ENCODE results near the gene PLXNC1. TPM values are rescaled to one million over a fixed set of nuclear protein-coding genes. Genes with fewer than 3 reads are reported as not detected.

Gene PLXNC1
- total RNA-seq, 1 experiment from 2014 or later: 1.6 TPM

DNA sequence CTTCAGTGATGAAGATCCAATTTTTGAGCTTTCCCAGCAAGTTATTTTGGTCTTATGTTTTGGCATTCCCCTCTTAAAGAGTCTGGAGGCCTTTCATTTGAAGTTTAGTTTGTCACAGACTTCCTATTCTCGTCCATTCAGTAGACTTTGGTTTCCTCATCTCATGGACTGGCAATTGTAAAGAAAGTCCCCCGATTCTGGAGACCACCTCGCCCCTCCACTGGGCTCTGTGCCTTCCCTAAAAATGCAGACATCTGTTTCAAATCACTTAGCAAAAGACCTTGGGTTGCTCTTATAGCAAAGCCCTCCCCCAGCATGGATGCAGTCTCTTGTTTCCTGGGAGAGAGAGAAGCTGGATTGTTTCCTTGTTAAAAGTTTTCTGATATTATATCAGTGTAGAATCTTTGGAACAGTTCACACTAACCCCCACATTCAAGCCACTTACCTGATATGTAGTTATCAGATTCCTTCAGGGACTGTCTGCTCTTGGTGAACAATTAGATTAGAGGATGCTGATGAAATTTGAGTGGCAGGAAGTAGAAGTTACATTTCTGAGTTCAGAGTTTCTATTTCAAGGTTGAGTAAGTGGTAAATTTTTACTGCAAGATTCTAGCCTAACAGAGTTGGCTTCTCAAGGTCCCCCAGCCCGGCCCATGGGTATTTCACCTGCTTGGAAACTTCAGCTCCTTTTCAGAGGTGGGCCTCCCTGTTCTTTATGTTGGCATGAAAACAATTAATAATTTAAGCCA, 56.3 kb downstream of the PLXNC1 start:
- DNase-seq (ENCODE audit: low spot score): no peak

GRCh38 chr12:94205822-94206221, 57.4 kb downstream of the PLXNC1 start:
- no peak for DNase-seq (ENCODE audit: low spot score)

- no peak for DNase-seq (ENCODE audit: low spot score)
Observed at GRCh38 chr12:94206886-94207285, 58.5 kb downstream of the PLXNC1 start.

DNA sequence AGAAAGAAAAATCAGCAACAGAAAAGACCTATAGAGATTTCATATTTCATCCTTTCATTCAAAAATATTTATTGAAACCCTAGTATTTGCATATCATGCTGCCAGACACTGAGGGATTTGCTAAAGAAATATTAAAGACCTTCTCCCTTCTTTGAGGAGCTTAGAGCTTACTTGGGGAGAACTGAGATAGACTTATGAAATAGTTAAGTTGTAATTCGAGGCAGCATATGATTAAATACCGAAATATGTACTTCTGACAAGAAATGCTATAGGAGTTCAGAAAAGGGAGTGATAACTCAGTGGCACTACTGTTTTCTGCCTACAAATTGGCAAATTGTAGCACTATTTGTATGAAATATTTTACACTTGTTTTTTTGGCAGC, 59.1 kb downstream of the PLXNC1 start:
- DNase-seq (ENCODE audit: low spot score): no peak

DNA sequence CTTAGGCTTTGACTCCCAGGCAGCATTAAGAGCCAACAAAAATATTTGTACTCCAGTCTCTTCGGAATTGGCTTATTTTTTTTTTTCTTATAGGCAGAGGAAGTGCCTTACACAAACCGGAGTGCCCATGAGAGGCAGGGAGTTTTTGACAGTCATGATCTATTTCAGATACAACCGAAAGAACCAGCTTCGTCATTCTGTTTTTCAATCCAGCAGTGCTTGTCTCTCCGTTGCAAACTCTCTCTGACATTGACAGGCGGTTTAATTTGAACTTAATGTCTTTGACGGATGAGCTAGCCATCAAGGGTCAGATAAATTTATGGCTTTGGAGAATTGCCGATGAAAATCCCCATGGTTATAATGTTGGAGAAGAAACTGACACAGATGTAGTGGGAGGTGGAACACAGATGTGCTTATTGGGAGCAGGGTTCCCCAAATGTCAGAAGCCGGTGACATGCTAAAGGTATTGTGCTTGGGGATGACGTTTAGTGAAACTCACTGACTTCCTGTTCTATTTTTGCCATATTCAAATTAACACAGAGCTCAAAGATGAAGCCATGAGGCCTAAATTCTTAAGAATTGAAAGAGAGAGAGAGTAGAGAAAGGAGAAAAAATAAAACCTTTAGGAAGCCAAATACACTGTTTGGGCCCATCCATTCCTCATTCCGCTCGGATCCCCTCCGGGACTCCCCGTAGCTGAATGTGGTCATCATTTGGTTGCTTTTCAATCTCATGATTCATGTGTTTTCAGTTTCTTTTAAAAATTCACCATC, 59.7 kb downstream of the PLXNC1 start:
- no peak for DNase-seq (ENCODE audit: low spot score)

GRCh38 chr12:94208622-94208966, 60.2 kb downstream of the PLXNC1 start:
- DNase-seq (ENCODE audit: low spot score): no peak

- DNase-seq (ENCODE audit: low spot score): no peak
Observed at GRCh38 chr12:94209240-94209639, 60.9 kb downstream of the PLXNC1 start.

DNA sequence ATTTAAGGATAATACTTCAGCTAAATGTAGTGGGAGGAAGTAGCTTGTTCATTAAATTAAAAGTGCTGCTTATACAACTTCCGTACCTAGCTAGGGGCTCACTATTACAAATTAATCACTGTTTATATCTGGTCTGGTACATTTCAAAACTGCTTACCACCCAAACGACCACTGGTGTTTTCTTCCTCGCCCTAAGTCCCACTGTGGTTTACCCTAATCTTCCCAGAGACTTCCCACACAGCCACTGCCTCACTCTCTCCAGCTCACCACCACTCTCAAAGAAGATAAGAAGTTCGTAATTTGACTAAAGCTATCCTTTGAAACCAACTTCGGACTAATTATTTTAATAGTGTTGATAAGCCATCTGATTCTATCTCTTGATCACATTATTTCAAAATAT, 62.6 kb downstream of the PLXNC1 start:
- DNase-seq (ENCODE audit: low spot score): no peak

DNA sequence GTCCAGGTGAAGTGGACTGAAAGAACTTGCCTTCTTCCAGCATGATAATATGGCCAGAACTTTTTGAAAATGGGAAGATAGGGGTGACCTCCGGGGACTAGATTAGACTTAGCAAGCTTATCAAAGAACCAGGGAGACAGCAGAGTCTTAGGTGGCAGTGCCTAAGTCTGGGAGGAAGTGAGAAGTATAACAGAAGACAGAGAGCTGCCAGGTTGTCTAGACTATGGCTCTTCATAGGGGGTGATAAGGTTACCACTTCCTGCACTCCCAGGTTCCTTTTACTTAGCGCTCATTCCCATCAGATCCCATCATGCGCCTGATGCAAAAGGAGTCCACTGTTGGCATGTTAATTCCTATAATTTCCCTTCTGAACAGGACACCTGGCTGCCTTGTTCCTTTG, 69.9 kb downstream of the PLXNC1 start:
- no peak for DNase-seq (ENCODE audit: low spot score)

DNA sequence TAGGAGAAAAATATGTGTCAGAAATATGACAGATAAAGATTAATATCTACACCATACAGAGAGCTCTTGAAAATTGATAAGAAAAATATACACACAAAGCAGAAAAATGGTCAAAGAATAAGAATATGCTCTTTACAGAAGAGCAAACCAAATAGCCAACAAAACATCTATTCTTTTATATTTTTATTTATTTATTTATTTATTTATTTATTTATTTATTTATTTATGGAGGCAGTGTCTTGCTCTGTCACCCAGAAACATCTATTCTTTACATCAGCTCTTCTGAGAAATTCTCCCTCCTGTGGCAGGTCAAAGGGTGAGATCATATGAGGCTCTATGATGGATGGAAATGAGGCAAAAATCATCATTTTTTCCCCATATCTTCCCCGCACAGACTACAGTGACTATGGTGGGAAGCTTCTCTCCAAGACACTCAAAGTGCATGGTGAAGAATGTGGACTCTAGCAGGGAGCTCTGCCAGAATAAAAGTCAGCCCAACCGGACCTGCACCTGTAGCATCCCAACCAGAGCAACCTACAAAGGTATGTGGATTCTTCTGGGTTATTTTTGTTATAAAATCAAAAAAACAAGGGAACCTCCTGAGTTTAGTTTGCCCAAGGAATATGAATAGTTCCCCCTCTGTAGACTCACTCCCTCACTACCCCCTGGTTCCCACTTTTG, 71.4 kb downstream of the PLXNC1 start:
- DNase-seq (ENCODE audit: low spot score): no peak

GRCh38 chr12:94220804-94221203, 72.4 kb downstream of the PLXNC1 start:
- no peak for DNase-seq (ENCODE audit: low spot score)

GRCh38 chr12:94222351-94223084, 74.1 kb downstream of the PLXNC1 start:
- no peak for DNase-seq (ENCODE audit: low spot score)

GRCh38 chr12:94223842-94224241, 75.5 kb downstream of the PLXNC1 start:
- no peak for DNase-seq (ENCODE audit: low spot score)

GRCh38 chr12:94225506-94225905, 77.1 kb downstream of the PLXNC1 start:
- DNase-seq (ENCODE audit: low spot score): no peak

GRCh38 chr12:94225947-94226630, 77.7 kb downstream of the PLXNC1 start:
- DNase-seq (ENCODE audit: low spot score): no peak

GRCh38 chr12:94227066-94227465, 78.7 kb downstream of the PLXNC1 start:
- no peak for DNase-seq (ENCODE audit: low spot score)

- DNase-seq (ENCODE audit: low spot score): no peak
Observed at GRCh38 chr12:94228488-94228907, 80.1 kb downstream of the PLXNC1 start.

DNA sequence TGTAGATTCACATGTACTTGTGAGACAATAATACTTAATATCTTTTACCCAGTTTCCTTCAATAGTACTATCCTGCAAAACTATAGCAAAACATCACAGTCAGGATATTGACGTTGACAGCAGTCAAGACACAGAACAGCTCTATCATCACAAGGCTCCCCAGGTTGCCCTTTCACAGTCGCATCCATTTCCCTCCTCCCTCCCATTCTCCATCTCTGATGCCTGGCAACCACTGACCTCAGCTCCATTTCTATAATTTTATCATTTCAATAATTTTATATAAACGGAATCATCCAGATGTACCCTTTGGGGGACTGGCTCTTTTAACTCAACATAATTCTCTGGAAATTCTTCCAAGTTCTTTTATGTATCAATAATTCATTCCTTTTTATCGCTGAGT, 81.5 kb downstream of the PLXNC1 start:
- no peak for DNase-seq (ENCODE audit: low spot score)

GRCh38 chr12:94230357-94230905, 82.1 kb downstream of the PLXNC1 start:
- DNase-seq (ENCODE audit: low spot score): no peak

- DNase-seq (ENCODE audit: low spot score): no peak
Observed at GRCh38 chr12:94231709-94232108, 83.3 kb downstream of the PLXNC1 start.

GRCh38 chr12:94235848-94236247, 87.5 kb downstream of the PLXNC1 start:
- DNase-seq (ENCODE audit: low spot score): no peak
